SK-N-SH (cell line): ENCODE results near the gene TMEM44. TPM values are rescaled to one million over a fixed set of nuclear protein-coding genes. Genes with fewer than 3 reads are reported as not detected.

ENCODE experiments used
- CTCF ChIA-PET: fragments of 300-600, 350-600 bp; formaldehyde crosslinking; extraction: SDS; loops from one replicate; lab custom pipeline; 2021; lab: Yijun Ruan, JAX
- POLR2A ChIA-PET: fragments of 350-600 bp; sonication (Branson Sonifier 250); formaldehyde crosslinking; extraction: SDS; loops from one replicate; lab custom pipeline; 2020; ENCODE audit warnings: antibody characterized with exemption, inconsistent platforms; lab: Yijun Ruan, JAX
- DNase-seq: peaks from one replicate; pipeline ENCODE4 v3.0.0; 2012
- H2AFZ ChIP-seq: fragments of 200-600 bp; sonication (generic); 2 replicates; pipeline ENCODE4 v1.8.1; 2016; ENCODE audit warnings: antibody characterized with exemption, mild to moderate bottlenecking, low read depth
- H3F3A ChIP-seq: fragments of 200-600 bp; sonication (generic); replicated peaks from 2 replicates; pipeline ENCODE3; 2016; ENCODE audit warnings: antibody characterized with exemption, mild to moderate bottlenecking; ENCODE audit not compliant: insufficient read depth
- H3K27ac ChIP-seq, 2 experiments: fragments of 200-500 bp in 1 of 2; fragments of 200-600 bp in 1 of 2; sonication (Bioruptor generic) in 1 of 2; sonication (generic), shearing (Covaris generic) in 1 of 2; 2 replicates each; pipeline versions ENCODE4 v1.5.1 to v1.6.1; 2014 to 2016; ENCODE audit warnings: low read depth in 2 of 2, inconsistent platforms in 1 of 2, low read length in 1 of 2, mild to moderate bottlenecking in 1 of 2, mixed read lengths in 1 of 2
- H3K27me3 ChIP-seq: fragments of 200-600 bp; sonication (generic), shearing (Covaris generic); 2 replicates; pipeline ENCODE4 v1.6.1; 2016; ENCODE audit warnings: mixed run types; ENCODE audit not compliant: insufficient read depth
- H3K36me3 ChIP-seq, 2 experiments: fragments of 200-500 bp in 1 of 2; fragments of 200-600 bp in 1 of 2; sonication (Bioruptor generic) in 1 of 2; sonication (generic) in 1 of 2; replicated peaks in 1 of 2; 2 replicates each; pipeline versions ENCODE3 to v1.5.1; 2014 to 2016; ENCODE audit warnings: low read length in 1 of 2, mild to moderate bottlenecking in 1 of 2; ENCODE audit not compliant: insufficient read depth in 2 of 2, control insufficient read depth in 1 of 2
- H3K4me1 ChIP-seq, 2 experiments: fragments of 200-500 bp in 1 of 2; fragments of 200-600 bp in 1 of 2; sonication (Bioruptor generic) in 1 of 2; sonication (generic), shearing (Covaris generic) in 1 of 2; 2 replicates each; pipeline versions ENCODE4 v1.5.1 to v1.6.1; 2014 to 2016; ENCODE audit warnings: low read depth in 1 of 2, low read length in 1 of 2, mixed run types in 1 of 2; ENCODE audit not compliant: insufficient read depth in 2 of 2, control insufficient read depth in 1 of 2
- H3K4me2 ChIP-seq: fragments of 200-600 bp; sonication (generic), shearing (Covaris generic); 2 replicates; pipeline ENCODE4 v1.6.1; 2017; ENCODE audit warnings: mixed run types
- H3K4me3 ChIP-seq, 2 experiments: fragments of 200-500 bp in 1 of 2; fragments of 200-600 bp in 1 of 2; sonication (Bioruptor generic) in 1 of 2; sonication (generic), shearing (Covaris generic) in 1 of 2; 2 replicates each; pipeline versions ENCODE4 v1.5.1 to v1.8.1; 2014 to 2016; ENCODE audit warnings: low read depth in 2 of 2, inconsistent platforms in 1 of 2, low read length in 1 of 2, mild to moderate bottlenecking in 1 of 2, mixed read lengths in 1 of 2, moderate library complexity in 1 of 2
- H3K79me2 ChIP-seq: fragments of 200-600 bp; sonication (generic); 2 replicates; pipeline ENCODE4 v1.8.1; 2017; ENCODE audit warnings: mild to moderate bottlenecking; ENCODE audit not compliant: insufficient read depth
- H3K9ac ChIP-seq: fragments of 200-600 bp; sonication (generic); 2 replicates; pipeline ENCODE4 v1.6.1; 2017; ENCODE audit warnings: mixed run types
- H3K9me2 ChIP-seq: fragments of 200-600 bp; sonication (generic); 2 replicates; pipeline ENCODE4 v1.6.1; 2017; ENCODE audit warnings: mixed run types
- H3K9me3 ChIP-seq: fragments of 200-600 bp; sonication (generic); 2 replicates; pipeline ENCODE4 v1.6.1; 2017; ENCODE audit warnings: mixed run types, mild to moderate bottlenecking, moderate library complexity
- H4K20me1 ChIP-seq: fragments of 200-600 bp; sonication (generic); 2 replicates; pipeline ENCODE4 v1.6.1; 2017; ENCODE audit warnings: mild to moderate bottlenecking, mixed run types; ENCODE audit not compliant: insufficient read depth
- CHD2 ChIP-seq: fragments of 150-350 bp; IDR thresholded peaks from 2 replicates; pipeline ENCODE4 v1.6.1; 2018; ENCODE audit warnings: low read length; ENCODE audit not compliant: partially characterized antibody
- ELF1 ChIP-seq: IDR thresholded peaks from 2 replicates; pipeline ENCODE4 v1.4.0; 2012
- EP300 ChIP-seq, 2 experiments: IDR thresholded peaks; 2 replicates each; pipeline versions ENCODE4 v1.4.0 to v1.6.1; 2012; ENCODE audit warnings: borderline replicate concordance in 1 of 2, low read depth in 1 of 2, low read length in 1 of 2
- FOXJ3 ChIP-seq: sonication (generic); formaldehyde crosslinking; IDR thresholded peaks from 2 replicates; pipeline ENCODE4 v1.5.1; 2020; ENCODE audit warnings: mild to moderate bottlenecking, missing genetic modification reagents
- GABPA ChIP-seq: IDR thresholded peaks from 2 replicates; pipeline ENCODE4 v1.4.0; 2012; ENCODE audit warnings: low read depth, mild to moderate bottlenecking
- JUND ChIP-seq: IDR thresholded peaks from 2 replicates; pipeline ENCODE4 v1.4.0; 2012
- POLR2AphosphoS5 ChIP-seq: IDR thresholded peaks from 2 replicates; pipeline ENCODE4 v1.6.1; 2012; ENCODE audit warnings: low read depth, low read length
- RAD21 ChIP-seq: IDR thresholded peaks from 2 replicates; pipeline ENCODE4 v1.6.1; 2012; ENCODE audit warnings: mild to moderate bottlenecking, low read length
- RFX5 ChIP-seq: IDR thresholded peaks from 2 replicates; pipeline ENCODE4 v1.6.1; 2012; ENCODE audit warnings: mild to moderate bottlenecking, improper control_type of control experiment, low read length
- RXRA ChIP-seq: IDR thresholded peaks from 2 replicates; pipeline ENCODE4 v1.4.0; 2012; ENCODE audit warnings: low read depth, mild to moderate bottlenecking, borderline replicate concordance
- SIN3A ChIP-seq: IDR thresholded peaks from 2 replicates; pipeline ENCODE4 v1.6.1; 2012; ENCODE audit warnings: low read depth, mild to moderate bottlenecking, low read length, moderate library complexity, borderline replicate concordance
- TAF1 ChIP-seq: IDR thresholded peaks from 2 replicates; pipeline ENCODE4 v1.6.1; 2012; ENCODE audit warnings: low read depth, mild to moderate bottlenecking, low read length, moderate library complexity, borderline replicate concordance
- TEAD4 ChIP-seq: IDR thresholded peaks from 2 replicates; pipeline ENCODE4 v1.4.0; 2012; ENCODE audit warnings: mild to moderate bottlenecking, borderline replicate concordance; ENCODE audit not compliant: insufficient read depth
- YY1 ChIP-seq: IDR thresholded peaks from 2 replicates; pipeline ENCODE4 v1.4.0; 2012; ENCODE audit warnings: low read depth, mild to moderate bottlenecking
- WGBS: methylation state at CpG from one replicate; pipeline ENCODE4 v1.1.6; 2017; ENCODE audit warnings: low lambda C conversion rate; 5-methylcytosine and 5-hydroxymethylcytosine counted together
- polyA plus RNA-seq, 3 experiments: library from polyadenylated mRNA; depleted of rRNA; stranded (reverse); fragments of >200 nt; gene quantifications; 2 replicates each; pipeline ENCODE4 v1.2.3, GENCODE V29; 2012
- TF ChIP-seq, protein P1 (sequence below): IDR thresholded peaks from 2 replicates; pipeline ENCODE4 v1.4.0; 2012; ENCODE audit warnings: low read depth, borderline replicate concordance
- TF ChIP-seq, protein P2 (sequence below): fragments of 150-350 bp; IDR thresholded peaks from 2 replicates; pipeline ENCODE4 v1.6.1; 2017; ENCODE audit warnings: antibody characterized with exemption, low read length, low read depth, borderline replicate concordance
- TF ChIP-seq, protein P3 (sequence below): IDR thresholded peaks from 2 replicates; pipeline ENCODE4 v1.6.1; 2012; ENCODE audit warnings: mild to moderate bottlenecking, low read depth, low read length, moderate library complexity
- TF ChIP-seq, protein P4 (sequence below): fragments of 150-350 bp; IDR thresholded peaks from 2 replicates; pipeline ENCODE4 v1.6.1; 2016; ENCODE audit warnings: mild to moderate bottlenecking, low read depth, low read length
- TF ChIP-seq, protein P5 (sequence below): IDR thresholded peaks from 2 replicates; pipeline ENCODE4 v1.4.0; 2012; ENCODE audit warnings: low read depth

Gene TMEM44
- polyA plus RNA-seq, 1 of the 3 experiments (the other 2 are of a cell fraction) = 22.6 TPM

- H3K27me3 ChIP-seq = no peaks in the 10 kb centered on the region
- no peak overlapping the region for H3K27ac ChIP-seq
- TF ChIP-seq RFX5 = no peak
- TF ChIP-seq RAD21 = no peak
- TF ChIP-seq, protein P1, sequence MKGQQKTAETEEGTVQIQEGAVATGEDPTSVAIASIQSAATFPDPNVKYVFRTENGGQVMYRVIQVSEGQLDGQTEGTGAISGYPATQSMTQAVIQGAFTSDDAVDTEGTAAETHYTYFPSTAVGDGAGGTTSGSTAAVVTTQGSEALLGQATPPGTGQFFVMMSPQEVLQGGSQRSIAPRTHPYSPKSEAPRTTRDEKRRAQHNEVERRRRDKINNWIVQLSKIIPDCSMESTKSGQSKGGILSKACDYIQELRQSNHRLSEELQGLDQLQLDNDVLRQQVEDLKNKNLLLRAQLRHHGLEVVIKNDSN = no peak
- no peak for TF ChIP-seq TAF1
- no peak for TF ChIP-seq TEAD4
- CTCF ChIA-PET = interaction anchor here (1.0 to 4.6 kb wide), 4 partner anchors 8 to 326 kb away, joined by 3 to 30 read pairs (median 4); partner anchors contain the start of gene LSG1
- H3K4me3 ChIP-seq = no peak overlapping the region
- POLR2A ChIA-PET = no interaction called here
- WGBS = 91% methylated on average over 7 of the region's 7 CpGs
- H4K20me1 ChIP-seq = no peaks in the 10 kb centered on the region
- peaks cover 5% of the 10 kb centered on the region for H3F3A ChIP-seq
- no peak overlapping the region for H3K9ac ChIP-seq
- peaks cover 46 to 67% of the 10 kb centered on the region in 2 experiments for H3K36me3 ChIP-seq
- no peaks in the 10 kb centered on the region for H3K9me2 ChIP-seq
- H3K4me2 ChIP-seq = no peak overlapping the region
- H3K9me3 ChIP-seq = no peaks in the 10 kb centered on the region
- H2AFZ ChIP-seq = no peak overlapping the region
- H3K79me2 ChIP-seq = peaks cover 6% of the 10 kb centered on the region; the same call in 1 of the 2 replicates
- DNase-seq = no peak
- H3K4me1 ChIP-seq = no peaks in the 10 kb centered on the region
Measured at GRCh38 chr3:194659778-194660177, 26.6 kb upstream of the TMEM44 start.

- H3K4me1 ChIP-seq = no peaks in the 10 kb centered on the region
- peaks cover 52 to 73% of the 10 kb centered on the region in 2 experiments for H3K36me3 ChIP-seq
- ChIA-PET CTCF (interaction anchor here (1.7 to 4.6 kb wide), 3 partner anchors 12 to 325 kb away, joined by 4 to 30 read pairs (median 19); partner anchors contain the start of gene LSG1), POLR2A (no interaction called here)
- no peaks in the 10 kb centered on the region for H3K9me2 ChIP-seq
- no peaks in the 10 kb centered on the region for H3K27me3 ChIP-seq
- no peak overlapping the region for H3K27ac ChIP-seq
- H2AFZ ChIP-seq = no peak overlapping the region
- H3K9me3 ChIP-seq = no peaks in the 10 kb centered on the region
- 94% methylated on average over 5 of the region's 5 CpGs for WGBS
- H3F3A ChIP-seq = peaks cover 5% of the 10 kb centered on the region
- no peaks in the 10 kb centered on the region for H4K20me1 ChIP-seq
- H3K4me2 ChIP-seq = no peak overlapping the region
- DNase-seq = no peak
- no peak overlapping the region for H3K4me3 ChIP-seq
- H3K79me2 ChIP-seq = peaks cover 13% of the 10 kb centered on the region; the same call in 1 of the 2 replicates
- no peak overlapping the region for H3K9ac ChIP-seq
- TF ChIP-seq ELF1 (no peak), CHD2 (no peak), TAF1 (no peak), RFX5 (no peak), RAD21 (no peak), FOXJ3 (CRISPR knock-in tag) (no peak), JUND (no peak), EP300 (IDR thresholded peaks at IDR 0.05; ENCODE audit: borderline replicate concordance in 1 of 2, low read depth in 1 of 2, low read length in 1 of 2) (no peak), YY1 (no peak), SIN3A (no peak), RXRA (no peak), GABPA (no peak), POLR2AphosphoS5 (no peak)
- TF ChIP-seq, protein P2, sequence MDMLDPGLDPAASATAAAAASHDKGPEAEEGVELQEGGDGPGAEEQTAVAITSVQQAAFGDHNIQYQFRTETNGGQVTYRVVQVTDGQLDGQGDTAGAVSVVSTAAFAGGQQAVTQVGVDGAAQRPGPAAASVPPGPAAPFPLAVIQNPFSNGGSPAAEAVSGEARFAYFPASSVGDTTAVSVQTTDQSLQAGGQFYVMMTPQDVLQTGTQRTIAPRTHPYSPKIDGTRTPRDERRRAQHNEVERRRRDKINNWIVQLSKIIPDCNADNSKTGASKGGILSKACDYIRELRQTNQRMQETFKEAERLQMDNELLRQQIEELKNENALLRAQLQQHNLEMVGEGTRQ = no peak
- TF ChIP-seq, protein P3, sequence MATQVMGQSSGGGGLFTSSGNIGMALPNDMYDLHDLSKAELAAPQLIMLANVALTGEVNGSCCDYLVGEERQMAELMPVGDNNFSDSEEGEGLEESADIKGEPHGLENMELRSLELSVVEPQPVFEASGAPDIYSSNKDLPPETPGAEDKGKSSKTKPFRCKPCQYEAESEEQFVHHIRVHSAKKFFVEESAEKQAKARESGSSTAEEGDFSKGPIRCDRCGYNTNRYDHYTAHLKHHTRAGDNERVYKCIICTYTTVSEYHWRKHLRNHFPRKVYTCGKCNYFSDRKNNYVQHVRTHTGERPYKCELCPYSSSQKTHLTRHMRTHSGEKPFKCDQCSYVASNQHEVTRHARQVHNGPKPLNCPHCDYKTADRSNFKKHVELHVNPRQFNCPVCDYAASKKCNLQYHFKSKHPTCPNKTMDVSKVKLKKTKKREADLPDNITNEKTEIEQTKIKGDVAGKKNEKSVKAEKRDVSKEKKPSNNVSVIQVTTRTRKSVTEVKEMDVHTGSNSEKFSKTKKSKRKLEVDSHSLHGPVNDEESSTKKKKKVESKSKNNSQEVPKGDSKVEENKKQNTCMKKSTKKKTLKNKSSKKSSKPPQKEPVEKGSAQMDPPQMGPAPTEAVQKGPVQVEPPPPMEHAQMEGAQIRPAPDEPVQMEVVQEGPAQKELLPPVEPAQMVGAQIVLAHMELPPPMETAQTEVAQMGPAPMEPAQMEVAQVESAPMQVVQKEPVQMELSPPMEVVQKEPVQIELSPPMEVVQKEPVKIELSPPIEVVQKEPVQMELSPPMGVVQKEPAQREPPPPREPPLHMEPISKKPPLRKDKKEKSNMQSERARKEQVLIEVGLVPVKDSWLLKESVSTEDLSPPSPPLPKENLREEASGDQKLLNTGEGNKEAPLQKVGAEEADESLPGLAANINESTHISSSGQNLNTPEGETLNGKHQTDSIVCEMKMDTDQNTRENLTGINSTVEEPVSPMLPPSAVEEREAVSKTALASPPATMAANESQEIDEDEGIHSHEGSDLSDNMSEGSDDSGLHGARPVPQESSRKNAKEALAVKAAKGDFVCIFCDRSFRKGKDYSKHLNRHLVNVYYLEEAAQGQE = no peak
- TF ChIP-seq, protein P4, sequence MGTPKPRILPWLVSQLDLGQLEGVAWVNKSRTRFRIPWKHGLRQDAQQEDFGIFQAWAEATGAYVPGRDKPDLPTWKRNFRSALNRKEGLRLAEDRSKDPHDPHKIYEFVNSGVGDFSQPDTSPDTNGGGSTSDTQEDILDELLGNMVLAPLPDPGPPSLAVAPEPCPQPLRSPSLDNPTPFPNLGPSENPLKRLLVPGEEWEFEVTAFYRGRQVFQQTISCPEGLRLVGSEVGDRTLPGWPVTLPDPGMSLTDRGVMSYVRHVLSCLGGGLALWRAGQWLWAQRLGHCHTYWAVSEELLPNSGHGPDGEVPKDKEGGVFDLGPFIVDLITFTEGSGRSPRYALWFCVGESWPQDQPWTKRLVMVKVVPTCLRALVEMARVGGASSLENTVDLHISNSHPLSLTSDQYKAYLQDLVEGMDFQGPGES = no peak
- TF ChIP-seq, protein P5, sequence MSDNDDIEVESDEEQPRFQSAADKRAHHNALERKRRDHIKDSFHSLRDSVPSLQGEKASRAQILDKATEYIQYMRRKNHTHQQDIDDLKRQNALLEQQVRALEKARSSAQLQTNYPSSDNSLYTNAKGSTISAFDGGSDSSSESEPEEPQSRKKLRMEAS = no peak
Measured at GRCh38 chr3:194658477-194659242, 25.4 kb upstream of the TMEM44 start.
